HepG2 (cell line): Measurements from ENCODE around the gene TXN2. TPM values are rescaled to one million over a fixed set of nuclear protein-coding genes. Genes with fewer than 3 reads are reported as not detected.

ENCODE experiments used
- GPN1 ChIP-seq: sonication (generic); formaldehyde crosslinking; IDR thresholded peaks from 2 replicates; pipeline ENCODE4 v1.5.1; 2020; ENCODE audit warnings: missing genetic modification reagents, borderline replicate concordance
- HOXA7 ChIP-seq: sonication (generic); formaldehyde crosslinking; IDR thresholded peaks from 2 replicates; pipeline ENCODE4 v1.8.1; 2022; ENCODE audit warnings: mild to moderate bottlenecking, missing genetic modification reagents, moderate library complexity
- IKZF5 ChIP-seq: IDR thresholded peaks from 2 replicates; pipeline ENCODE4 v1.6.1; 2018; ENCODE audit warnings: missing genetic modification reagents, mild to moderate bottlenecking, missing compliant biosample characterization
- KLF16 ChIP-seq, 2 experiments: sonication (generic) in 1 of 2; formaldehyde crosslinking in 1 of 2; IDR thresholded peaks; 2 replicates each; pipeline versions ENCODE4 v1.6.1 to v1.8.0; 2016 to 2023; ENCODE audit warnings: missing genetic modification reagents in 2 of 2, missing compliant biosample characterization in 1 of 2
- MXD3 ChIP-seq: IDR thresholded peaks from 2 replicates; pipeline ENCODE4 v1.6.1; 2016; ENCODE audit warnings: mild to moderate bottlenecking, missing biosample characterization, missing genetic modification reagents
- RARG ChIP-seq: sonication (generic); formaldehyde crosslinking; IDR thresholded peaks from 2 replicates; pipeline ENCODE4 v1.4.0; 2020; ENCODE audit warnings: low read depth, mild to moderate bottlenecking, missing genetic modification reagents
- REL ChIP-seq: sonication (generic); formaldehyde crosslinking; conservative IDR thresholded peaks from 2 replicates; pipeline ENCODE4 v1.8.0; 2022; ENCODE audit warnings: mild to moderate bottlenecking, missing genetic modification reagents, moderate library complexity
- RFX3 ChIP-seq: IDR thresholded peaks from 2 replicates; pipeline ENCODE4 v1.6.1; 2016; ENCODE audit warnings: missing biosample characterization, missing genetic modification reagents
- RORA ChIP-seq: sonication (generic); formaldehyde crosslinking; IDR thresholded peaks from 2 replicates; pipeline ENCODE4 v1.5.0; 2020; ENCODE audit warnings: mild to moderate bottlenecking, missing genetic modification reagents, moderate library complexity
- TBL1XR1 ChIP-seq: fragments of 150-350 bp; IDR thresholded peaks from 2 replicates; pipeline ENCODE4 v1.6.1; 2014; ENCODE audit warnings: borderline replicate concordance, low read length; ENCODE audit not compliant: partially characterized antibody
- TRIM22 ChIP-seq: fragments of 450-650 bp; IDR thresholded peaks from 2 replicates; pipeline ENCODE4 v1.6.1; 2017
- ZNF282 ChIP-seq: fragments of 450-650 bp; IDR thresholded peaks from 2 replicates; pipeline ENCODE4 v1.6.1; 2018; ENCODE audit not compliant: partially characterized antibody
- ZNF326 ChIP-seq: sonication (generic); formaldehyde crosslinking; IDR thresholded peaks from 2 replicates; pipeline ENCODE4 v1.4.0; 2020; ENCODE audit warnings: missing genetic modification reagents, borderline replicate concordance
- ZNF576 ChIP-seq: sonication (generic); formaldehyde crosslinking; IDR thresholded peaks from 2 replicates; pipeline ENCODE4 v1.4.0; 2020; ENCODE audit warnings: mild to moderate bottlenecking, missing genetic modification reagents
- ZNF784 ChIP-seq: sonication (generic); formaldehyde crosslinking; IDR thresholded peaks from 2 replicates; pipeline ENCODE4 v1.5.1; 2020; ENCODE audit warnings: missing genetic modification reagents, mild to moderate bottlenecking, borderline replicate concordance
- ZSCAN20 ChIP-seq: sonication (generic); formaldehyde crosslinking; IDR thresholded peaks from 2 replicates; pipeline ENCODE4 v1.4.0; 2020; ENCODE audit warnings: missing genetic modification reagents, mild to moderate bottlenecking, borderline replicate concordance
- ZSCAN21 ChIP-seq: sonication (generic); formaldehyde crosslinking; IDR thresholded peaks from 2 replicates; pipeline ENCODE4 v1.8.0; 2022; ENCODE audit warnings: mild to moderate bottlenecking, missing genetic modification reagents, moderate library complexity, borderline replicate concordance
- polyA plus RNA-seq, 8 experiments: library from polyadenylated mRNA; depleted of rRNA in 3 of 8; stranded (reverse) in 7 of 8; unstranded in 1 of 8; fragments of >200 nt; fragmentation: Illumina TruSeq in 4 of 8; extraction: Trizol in 4 of 8; gene quantifications; 2 replicates each; pipeline versions ENCODE4 v1.2.1 to v1.2.3, GENCODE V29; 2011 to 2016; ENCODE audit warnings: low read depth in 4 of 8, missing spikeins in 1 of 8, mixed read lengths in 1 of 8; ENCODE audit not compliant: insufficient read depth in 1 of 8
- total RNA-seq, 5 experiments: library from RNA; depleted of rRNA; stranded (reverse); fragments of >200 nt; fragmentation: Illumina TruSeq; extraction: Trizol; gene quantifications; 2 replicates each; pipeline ENCODE4 v1.2.3, GENCODE V29; 2016; ENCODE audit warnings: low read depth in 1 of 5
- TF ChIP-seq, protein P1 (sequence below): sonication (generic); formaldehyde crosslinking; IDR thresholded peaks from 2 replicates; pipeline ENCODE4 v1.4.0; 2020; ENCODE audit warnings: missing genetic modification reagents, mild to moderate bottlenecking, borderline replicate concordance
- TF ChIP-seq, protein P2 (sequence below): IDR thresholded peaks from 2 replicates; pipeline ENCODE4 v1.6.1; 2016; ENCODE audit warnings: low read depth, borderline replicate concordance
- TF ChIP-seq, protein P3 (sequence below): sonication (generic); formaldehyde crosslinking; conservative IDR thresholded peaks from 2 replicates; pipeline ENCODE4 v1.4.0; 2020; ENCODE audit warnings: missing genetic modification reagents

Gene TXN2
- total and polyA plus RNA-seq, 2 of the 13 experiments (the other 11 are each of a cell fraction or from before 2014, with no cell fraction given) = 41.4 to 109 TPM

GRCh38 chr22:36425977-36426523 is 55.4 kb downstream of the TXN2 start (continued):
- no peak for TF ChIP-seq TRIM22
- TF ChIP-seq, protein P1, sequence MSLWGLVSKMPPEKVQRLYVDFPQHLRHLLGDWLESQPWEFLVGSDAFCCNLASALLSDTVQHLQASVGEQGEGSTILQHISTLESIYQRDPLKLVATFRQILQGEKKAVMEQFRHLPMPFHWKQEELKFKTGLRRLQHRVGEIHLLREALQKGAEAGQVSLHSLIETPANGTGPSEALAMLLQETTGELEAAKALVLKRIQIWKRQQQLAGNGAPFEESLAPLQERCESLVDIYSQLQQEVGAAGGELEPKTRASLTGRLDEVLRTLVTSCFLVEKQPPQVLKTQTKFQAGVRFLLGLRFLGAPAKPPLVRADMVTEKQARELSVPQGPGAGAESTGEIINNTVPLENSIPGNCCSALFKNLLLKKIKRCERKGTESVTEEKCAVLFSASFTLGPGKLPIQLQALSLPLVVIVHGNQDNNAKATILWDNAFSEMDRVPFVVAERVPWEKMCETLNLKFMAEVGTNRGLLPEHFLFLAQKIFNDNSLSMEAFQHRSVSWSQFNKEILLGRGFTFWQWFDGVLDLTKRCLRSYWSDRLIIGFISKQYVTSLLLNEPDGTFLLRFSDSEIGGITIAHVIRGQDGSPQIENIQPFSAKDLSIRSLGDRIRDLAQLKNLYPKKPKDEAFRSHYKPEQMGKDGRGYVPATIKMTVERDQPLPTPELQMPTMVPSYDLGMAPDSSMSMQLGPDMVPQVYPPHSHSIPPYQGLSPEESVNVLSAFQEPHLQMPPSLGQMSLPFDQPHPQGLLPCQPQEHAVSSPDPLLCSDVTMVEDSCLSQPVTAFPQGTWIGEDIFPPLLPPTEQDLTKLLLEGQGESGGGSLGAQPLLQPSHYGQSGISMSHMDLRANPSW (CRISPR knock-in tag) = no peak
- TF ChIP-seq ZNF784 (CRISPR knock-in tag) = no peak
- TF ChIP-seq, protein P2, sequence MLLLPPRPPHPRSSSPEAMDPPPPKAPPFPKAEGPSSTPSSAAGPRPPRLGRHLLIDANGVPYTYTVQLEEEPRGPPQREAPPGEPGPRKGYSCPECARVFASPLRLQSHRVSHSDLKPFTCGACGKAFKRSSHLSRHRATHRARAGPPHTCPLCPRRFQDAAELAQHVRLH (CRISPR knock-in tag) = no peak
- TF ChIP-seq ZSCAN21 (CRISPR knock-in tag) = no peak
- TF ChIP-seq MXD3 (CRISPR knock-in tag) = no peak
- no peak for TF ChIP-seq ZNF576 (CRISPR knock-in tag)
- TF ChIP-seq GPN1 (CRISPR knock-in tag) = no peak
- TF ChIP-seq RORA (CRISPR knock-in tag) = no peak
- no peak for TF ChIP-seq TBL1XR1
- TF ChIP-seq HOXA7 (CRISPR knock-in tag) = no peak
- no peak for TF ChIP-seq KLF16 (CRISPR knock-in tag; IDR thresholded peaks at IDR 0.05)
- TF ChIP-seq IKZF5 (CRISPR knock-in tag) = 0 out of 2 replicates have a peak, but pooled peaks have one; percentile 45
- no peak for TF ChIP-seq ZSCAN20
- TF ChIP-seq ZNF282 = no peak
- TF ChIP-seq RARG = no peak
- no peak for TF ChIP-seq RFX3 (CRISPR knock-in tag)
- TF ChIP-seq, protein P3, sequence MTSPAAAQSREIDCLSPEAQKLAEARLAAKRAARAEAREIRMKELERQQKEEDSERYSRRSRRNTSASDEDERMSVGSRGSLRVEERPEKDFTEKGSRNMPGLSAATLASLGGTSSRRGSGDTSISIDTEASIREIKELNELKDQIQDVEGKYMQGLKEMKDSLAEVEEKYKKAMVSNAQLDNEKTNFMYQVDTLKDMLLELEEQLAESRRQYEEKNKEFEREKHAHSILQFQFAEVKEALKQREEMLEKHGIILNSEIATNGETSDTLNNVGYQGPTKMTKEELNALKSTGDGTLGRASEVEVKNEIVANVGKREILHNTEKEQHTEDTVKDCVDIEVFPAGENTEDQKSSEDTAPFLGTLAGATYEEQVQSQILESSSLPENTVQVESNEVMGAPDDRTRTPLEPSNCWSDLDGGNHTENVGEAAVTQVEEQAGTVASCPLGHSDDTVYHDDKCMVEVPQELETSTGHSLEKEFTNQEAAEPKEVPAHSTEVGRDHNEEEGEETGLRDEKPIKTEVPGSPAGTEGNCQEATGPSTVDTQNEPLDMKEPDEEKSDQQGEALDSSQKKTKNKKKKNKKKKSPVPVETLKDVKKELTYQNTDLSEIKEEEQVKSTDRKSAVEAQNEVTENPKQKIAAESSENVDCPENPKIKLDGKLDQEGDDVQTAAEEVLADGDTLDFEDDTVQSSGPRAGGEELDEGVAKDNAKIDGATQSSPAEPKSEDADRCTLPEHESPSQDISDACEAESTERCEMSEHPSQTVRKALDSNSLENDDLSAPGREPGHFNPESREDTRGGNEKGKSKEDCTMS (CRISPR knock-in tag) = no peak
- TF ChIP-seq REL (CRISPR knock-in tag) = no peak
- no peak for TF ChIP-seq ZNF326 (CRISPR knock-in tag)
